Measurements from ENCODE around the gene OST4.

- no peak for TF ChIP-seq CTCF (IDR thresholded peaks at IDR 0.05; ENCODE audit: low read length)
- TF ChIP-seq EZH2phosphoT487 (IDR thresholded peaks at IDR 0.05; ENCODE audit: low read length) = no peak
- TF ChIP-seq EZH2 (optimal IDR thresholded peaks at IDR 0.05; ENCODE audit: low read depth, low read length) = no peak
These were observed 12.2 kb upstream of the OST4 start for GRCh38 chr2:27083410-27084296.
